Measurements from ENCODE around the gene CORO7.

- TF ChIP-seq GATA2 (IDR thresholded peaks at IDR 0.05; ENCODE audit: low read depth, low read length) = no peak
- TF ChIP-seq GATA3 (IDR thresholded peaks at IDR 0.05; ENCODE audit: low read depth, low read length) = no peak
Measured at GRCh38 chr16:4402439-4403132, 13.8 kb downstream of the CORO7 start.

Measured in SH-SY5Y (cell line).